Endodermal cell (in vitro differentiated cells): ENCODE results near the gene SLC38A2. TPM values are rescaled to one million over a fixed set of nuclear protein-coding genes. Genes with fewer than 3 reads are reported as not detected.
A peak's percentile ranks its signal among the peaks of the same experiment; 100 is the strongest.

Experiments used
- DNase-seq: peaks from one replicate; pipeline ENCODE4 v3.0.0-alpha.2; 2017
- H3K27ac ChIP-seq: 2 replicates; pipeline ENCODE4 v1.5.1; 2013; ENCODE audit warnings: mild to moderate bottlenecking, low read depth, low read length, moderate library complexity
- H3K27me3 ChIP-seq: 2 replicates; pipeline ENCODE4 v1.6.1; 2013; ENCODE audit warnings: mild to moderate bottlenecking, low read length, moderate library complexity; ENCODE audit not compliant: insufficient read depth, control insufficient read depth, poor library complexity, severe bottlenecking
- H3K36me3 ChIP-seq: 2 replicates; pipeline ENCODE4 v1.7.0; 2013; ENCODE audit warnings: mild to moderate bottlenecking, low read length, moderate library complexity; ENCODE audit not compliant: control insufficient read depth, insufficient read depth
- H3K4me1 ChIP-seq: one replicate; pipeline ENCODE4 v1.7.0; 2013; ENCODE audit warnings: low read length; ENCODE audit not compliant: control insufficient read depth, insufficient read depth
- H3K4me3 ChIP-seq: 2 replicates; pipeline ENCODE4 v1.5.1; 2013; ENCODE audit warnings: mild to moderate bottlenecking, low read length, moderate library complexity
- H3K9ac ChIP-seq: 2 replicates; pipeline ENCODE4 v1.6.1; 2013; ENCODE audit warnings: mild to moderate bottlenecking, low read length, moderate library complexity; ENCODE audit not compliant: poor library complexity, severe bottlenecking; ENCODE audit errors: extremely low read depth
- H3K9me3 ChIP-seq: 2 replicates; pipeline ENCODE4 v1.6.1; 2013; ENCODE audit warnings: mild to moderate bottlenecking, low read length, moderate library complexity; ENCODE audit not compliant: control insufficient read depth
- H3K27ac Mint-ChIP-seq: 2 replicates; pipeline ENCODE4 v1.8.0; 2020; ENCODE audit warnings: mixed read lengths
- H3K27me3 Mint-ChIP-seq: 2 replicates; pipeline ENCODE4 v1.8.0; 2021; ENCODE audit warnings: mild to moderate bottlenecking, mixed read lengths; ENCODE audit not compliant: insufficient read depth
- H3K36me3 Mint-ChIP-seq: 2 replicates; pipeline ENCODE4 v1.8.0; 2020; ENCODE audit warnings: low read depth, mixed read lengths
- H3K4me1 Mint-ChIP-seq: 2 replicates; pipeline ENCODE4 v1.8.0; 2020; ENCODE audit warnings: mixed read lengths
- H3K4me3 Mint-ChIP-seq: 2 replicates; pipeline ENCODE4 v1.8.0; 2020; ENCODE audit warnings: mild to moderate bottlenecking, moderate library complexity, mixed read lengths
- H3K9me3 Mint-ChIP-seq: 2 replicates; pipeline ENCODE4 v1.8.0; 2020; ENCODE audit warnings: mild to moderate bottlenecking, mixed read lengths
- WGBS, 2 experiments: methylation state at CpG; one replicate each; pipeline versions ENCODE4 v1.1.5 to v1.1.7; 2013; ENCODE audit warnings: missing lambda C conversion rate in 2 of 2, mixed read lengths in 1 of 2; ENCODE audit not compliant: insufficient coverage in 1 of 2, insufficient read length in 1 of 2; 5-methylcytosine and 5-hydroxymethylcytosine counted together
- total RNA-seq, 2 donors: library from RNA; stranded (reverse); fragmentation: NEBNext Ultra II Directional in 1 of 2; extraction: Animal tissue kit (Norgen Biotek cat#: 25700) in 1 of 2; gene quantifications; 2 replicates in 1 of 2; 3 replicates in 1 of 2; pipeline ENCODE4 v1.2.1, GENCODE V29; 2021
- TF ChIP-seq, protein P1 (sequence below): fragments of 200-600 bp; sonication (generic); conservative IDR thresholded peaks from 2 replicates; pipeline ENCODE4 v1.5.0; 2021; ENCODE audit warnings: antibody characterized with exemption, mild to moderate bottlenecking

SLC38A2 gene
- total RNA-seq, 2 donors from 2014 or later: 156 to 230 TPM

GRCh38 chr12:46354802-46355199 is 17.8 kb downstream of the SLC38A2 start:
- Mint-ChIP-seq H3K4me1 (no peaks in the 10 kb centered on the region), H3K4me3 (no peak overlapping the region), H3K36me3 (peaks cover 12% of the 10 kb centered on the region), H3K27ac (no peak overlapping the region), H3K9me3 (no peaks in the 10 kb centered on the region), H3K27me3 (no peaks in the 10 kb centered on the region)
- Histone ChIP-seq H3K27me3 (no peaks in the 10 kb centered on the region), H3K9ac (no peak overlapping the region), H3K4me3 (no peak overlapping the region), H3K27ac (no peak overlapping the region), H3K4me1 (no peaks in the 10 kb centered on the region), H3K36me3 (peaks cover 15% of the 10 kb centered on the region), H3K9me3 (no peaks in the 10 kb centered on the region)
- 100% methylated on average over 1 of the region's 1 CpG; no CpG with 5 or more reads in 1 of the 2 experiments for WGBS, 2 experiments
- TF ChIP-seq, protein P1, sequence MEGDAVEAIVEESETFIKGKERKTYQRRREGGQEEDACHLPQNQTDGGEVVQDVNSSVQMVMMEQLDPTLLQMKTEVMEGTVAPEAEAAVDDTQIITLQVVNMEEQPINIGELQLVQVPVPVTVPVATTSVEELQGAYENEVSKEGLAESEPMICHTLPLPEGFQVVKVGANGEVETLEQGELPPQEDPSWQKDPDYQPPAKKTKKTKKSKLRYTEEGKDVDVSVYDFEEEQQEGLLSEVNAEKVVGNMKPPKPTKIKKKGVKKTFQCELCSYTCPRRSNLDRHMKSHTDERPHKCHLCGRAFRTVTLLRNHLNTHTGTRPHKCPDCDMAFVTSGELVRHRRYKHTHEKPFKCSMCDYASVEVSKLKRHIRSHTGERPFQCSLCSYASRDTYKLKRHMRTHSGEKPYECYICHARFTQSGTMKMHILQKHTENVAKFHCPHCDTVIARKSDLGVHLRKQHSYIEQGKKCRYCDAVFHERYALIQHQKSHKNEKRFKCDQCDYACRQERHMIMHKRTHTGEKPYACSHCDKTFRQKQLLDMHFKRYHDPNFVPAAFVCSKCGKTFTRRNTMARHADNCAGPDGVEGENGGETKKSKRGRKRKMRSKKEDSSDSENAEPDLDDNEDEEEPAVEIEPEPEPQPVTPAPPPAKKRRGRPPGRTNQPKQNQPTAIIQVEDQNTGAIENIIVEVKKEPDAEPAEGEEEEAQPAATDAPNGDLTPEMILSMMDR: no peak
- DNase-seq: peak; percentile 40

DNA sequence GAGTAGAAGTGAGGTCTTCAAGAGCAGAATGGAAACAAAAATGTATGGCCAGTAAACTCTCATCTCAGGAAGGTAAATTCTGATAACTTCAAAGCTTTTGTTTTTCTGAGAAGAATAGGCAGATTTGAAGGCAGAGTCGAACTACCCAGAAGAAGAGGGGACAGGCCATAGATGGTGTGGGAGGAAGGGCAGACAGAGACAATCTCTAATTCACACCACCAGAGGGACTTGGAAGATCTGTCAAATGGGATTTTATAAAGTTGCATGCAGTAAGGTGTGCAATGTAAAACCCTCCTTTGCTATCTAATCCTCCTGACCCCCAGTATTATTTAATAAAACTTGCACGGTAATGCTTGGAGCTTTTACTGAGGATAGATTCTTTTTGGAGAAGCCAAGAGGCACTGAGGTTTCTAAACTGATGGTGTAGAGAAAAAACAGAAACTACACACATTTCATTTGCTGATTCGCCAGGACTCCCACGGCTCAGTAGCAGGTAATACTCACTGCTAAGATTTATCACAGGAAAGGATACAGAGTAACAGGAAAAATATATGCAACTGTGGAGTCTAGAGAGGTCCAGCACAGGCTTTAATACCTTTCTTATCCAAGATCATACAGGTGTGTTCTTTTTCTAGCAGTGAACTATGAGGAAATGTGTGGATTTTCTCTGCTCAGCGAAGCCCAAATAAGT is 18.3 kb downstream of the SLC38A2 start:
- H3K27me3 Mint-ChIP-seq: no peaks in the 10 kb centered on the region
- peak; percentile 52 for DNase-seq
- Histone ChIP-seq H3K9ac (no peak overlapping the region), H3K9me3 (no peaks in the 10 kb centered on the region), H3K27ac (no peak overlapping the region), H3K36me3 (peaks cover 9% of the 10 kb centered on the region), H3K4me3 (no peak overlapping the region), H3K4me1 (no peaks in the 10 kb centered on the region), H3K27me3 (no peaks in the 10 kb centered on the region)
- WGBS, 2 experiments: 80 to 95% methylated on average over 1 to 5 of the region's 5 CpGs
- no peaks in the 10 kb centered on the region for H3K9me3 Mint-ChIP-seq
- TF ChIP-seq, protein P1: peak; percentile 67
- H3K4me1 Mint-ChIP-seq: no peaks in the 10 kb centered on the region
- no peak overlapping the region for H3K4me3 Mint-ChIP-seq
- H3K36me3 Mint-ChIP-seq: peaks cover 6% of the 10 kb centered on the region
- no peak overlapping the region for H3K27ac Mint-ChIP-seq

GRCh38 chr12:46351886-46352650 is 20.5 kb downstream of the SLC38A2 start:
- WGBS, 2 experiments: 100% methylated on average over 2 of the region's 2 CpGs; no CpG with 5 or more reads in 1 of the 2 experiments
- Histone ChIP-seq H3K9ac (no peak overlapping the region), H3K27me3 (no peaks in the 10 kb centered on the region), H3K36me3 (no peaks in the 10 kb centered on the region), H3K4me3 (no peak overlapping the region), H3K4me1 (no peaks in the 10 kb centered on the region), H3K27ac (no peak overlapping the region), H3K9me3 (no peaks in the 10 kb centered on the region)
- H3K36me3 Mint-ChIP-seq: no peaks in the 10 kb centered on the region
- H3K4me1 Mint-ChIP-seq: no peaks in the 10 kb centered on the region
- no peaks in the 10 kb centered on the region for H3K27me3 Mint-ChIP-seq
- TF ChIP-seq, protein P1: no peak
- no peaks in the 10 kb centered on the region for H3K9me3 Mint-ChIP-seq
- no peak overlapping the region for H3K27ac Mint-ChIP-seq
- no peak for DNase-seq
- H3K4me3 Mint-ChIP-seq: no peak overlapping the region
